GM08714 (cell line): ENCODE data around the gene B4GALT4.
"Not testable (repeated sequence)": the region's sequence is repeated elsewhere in the genome, so short reads cannot be mapped to it uniquely, and the experiment has no call there.

Experiments used
- H3K4me3 ChIP-seq: fragments of 200-500 bp; sonication (Bioruptor generic); 2 replicates; pipeline ENCODE4 v1.5.1; 2014; ENCODE audit warnings: mild to moderate bottlenecking, low read length, inconsistent platforms
- ZNF274 ChIP-seq: IDR thresholded peaks from 2 replicates; pipeline ENCODE4 v1.6.1; 2012; ENCODE audit warnings: mild to moderate bottlenecking, low read depth, low read length

B4GALT4 gene

DNA sequence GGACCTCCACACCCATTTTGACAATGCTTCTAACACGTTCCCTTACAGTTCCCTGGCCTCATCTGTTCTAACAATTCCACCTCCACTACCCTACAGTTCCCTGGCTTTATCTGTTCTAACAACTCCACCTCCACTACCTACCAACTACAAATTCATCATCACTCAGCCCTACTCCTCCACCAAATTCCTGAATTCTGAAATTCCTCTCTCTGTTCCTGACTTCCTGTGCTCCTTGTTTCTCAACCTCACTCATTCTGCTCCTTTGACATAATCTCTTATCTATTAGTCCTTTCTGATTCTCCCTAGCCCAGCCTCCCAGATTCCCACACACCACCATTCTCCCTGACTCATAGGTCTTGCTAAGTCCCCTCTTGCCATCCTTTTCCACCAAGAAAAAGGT, 44.8 kb downstream of the B4GALT4 start:
- H3K4me3 ChIP-seq: no peak overlapping the region
- TF ChIP-seq ZNF274: no peak

- H3K4me3 ChIP-seq: no peak overlapping the region
- TF ChIP-seq ZNF274: no peak
Observed at GRCh38 chr3:119195151-119195476, 45.6 kb downstream of the B4GALT4 start.

DNA sequence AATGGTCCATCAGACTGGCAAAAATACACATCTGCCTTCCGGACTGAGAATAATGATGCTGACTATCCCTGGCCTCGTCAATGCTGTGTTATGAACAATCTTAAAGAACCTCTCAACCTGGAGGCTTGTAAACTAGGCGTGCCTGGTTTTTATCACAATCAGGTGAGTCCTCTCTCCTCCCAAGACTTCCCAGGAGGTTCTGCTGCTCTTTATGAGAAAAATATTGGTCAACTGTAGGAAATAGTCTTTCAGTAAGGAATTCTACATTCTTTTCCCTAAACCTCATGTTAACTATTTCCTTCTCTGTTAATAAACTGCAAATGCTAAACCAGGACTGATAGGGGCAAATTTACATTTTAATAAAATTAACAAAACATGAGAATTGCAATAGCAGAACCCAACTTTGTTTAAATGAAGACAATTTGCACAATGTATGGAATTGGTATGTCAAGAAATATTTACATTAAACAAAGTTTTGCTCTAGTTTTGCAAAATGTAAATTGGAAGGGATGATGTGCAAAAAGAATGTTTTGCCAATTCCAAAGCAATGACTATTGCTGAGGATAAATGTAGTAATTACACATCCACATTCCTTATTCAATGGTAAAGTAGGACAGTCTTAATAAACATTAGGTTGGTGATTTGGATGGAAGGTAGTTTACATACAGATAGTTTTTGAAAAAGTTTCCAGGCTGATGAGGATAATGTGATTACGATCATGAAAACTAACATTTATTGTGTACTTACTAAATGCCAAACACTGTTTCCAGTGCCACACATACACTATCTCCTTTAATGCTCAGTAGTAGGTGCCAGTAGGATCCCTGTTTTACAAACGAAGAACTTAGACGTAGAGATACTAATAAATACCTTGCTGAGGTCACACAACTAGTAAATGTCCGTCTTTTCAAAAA, 46.2 kb downstream of the B4GALT4 start:
- no peak overlapping the region for H3K4me3 ChIP-seq
- no peak for TF ChIP-seq ZNF274

- no peak for TF ChIP-seq ZNF274
Observed at GRCh38 chr3:119191800-119192199, 48.9 kb downstream of the B4GALT4 start.

GRCh38 chr3:119187266-119187665, 53.4 kb downstream of the B4GALT4 start:
- H3K4me3 ChIP-seq: no peak overlapping the region
- no peak for TF ChIP-seq ZNF274

More at GRCh38 chr3:119191800-119192199, 48.9 kb downstream of the B4GALT4 start:
- no peak overlapping the region for H3K4me3 ChIP-seq

DNA sequence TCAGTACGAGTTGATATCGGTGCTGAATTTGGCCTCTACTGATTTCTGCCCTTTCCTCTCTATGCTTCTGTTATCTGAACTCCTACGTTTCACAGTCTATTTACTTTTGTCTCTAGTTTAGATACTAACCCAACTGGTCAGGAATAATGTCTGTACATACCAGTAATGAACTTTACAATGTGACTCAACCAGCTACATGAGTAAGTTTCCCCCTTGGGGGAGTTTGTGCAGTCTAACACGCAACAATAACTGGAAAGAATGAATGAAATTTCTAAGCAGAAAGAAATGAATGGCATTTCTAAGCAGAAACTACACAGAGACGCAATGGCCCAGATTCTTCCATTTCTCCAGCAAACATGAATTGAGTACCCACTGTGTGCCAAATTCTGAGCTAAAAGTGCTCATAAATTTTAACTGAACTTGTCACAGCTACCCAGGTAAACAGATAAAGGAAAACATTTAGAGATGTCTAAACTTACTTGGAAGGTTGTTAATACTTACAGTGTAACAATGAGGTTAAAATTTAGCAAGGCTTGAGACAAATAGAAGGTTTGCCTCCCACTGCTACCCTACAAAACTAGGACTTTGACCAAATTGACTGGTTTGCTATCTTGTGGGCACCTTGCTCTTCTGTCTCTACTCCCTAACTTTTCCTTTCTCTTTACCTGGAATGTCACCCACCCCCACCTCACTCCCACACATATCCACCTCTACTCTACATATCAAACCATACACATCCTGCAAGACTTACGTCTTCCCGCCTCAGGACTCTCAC, 55.7 kb downstream of the B4GALT4 start:
- H3K4me3 ChIP-seq: no peak overlapping the region
- TF ChIP-seq ZNF274: no peak

GRCh38 chr3:119184111-119184510, 56.6 kb downstream of the B4GALT4 start:
- no peak overlapping the region for H3K4me3 ChIP-seq
- no peak for TF ChIP-seq ZNF274

DNA sequence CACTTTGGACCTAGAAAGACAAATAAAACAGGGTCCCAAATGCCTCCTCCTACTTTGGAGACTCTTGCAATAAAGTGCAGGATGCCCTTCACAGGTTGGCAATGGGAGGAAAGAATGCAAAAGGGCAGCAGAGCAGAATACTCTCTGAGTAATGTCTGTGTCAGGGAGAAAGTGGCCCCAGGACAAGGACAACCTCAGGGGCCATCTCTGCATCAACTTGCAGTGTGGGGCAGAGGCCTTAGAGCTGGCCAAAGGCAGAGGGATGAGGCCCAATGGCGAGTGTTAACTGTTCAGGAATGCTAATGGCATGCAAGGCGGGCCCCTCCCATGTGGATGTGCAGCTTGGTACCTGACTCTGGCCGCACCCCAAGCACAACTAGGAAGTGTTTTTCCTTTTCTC, 58.9 kb downstream of the B4GALT4 start:
- TF ChIP-seq ZNF274: no peak
- no peak overlapping the region for H3K4me3 ChIP-seq

- TF ChIP-seq ZNF274: no peak
- no peak overlapping the region for H3K4me3 ChIP-seq
Observed at GRCh38 chr3:119177321-119177720, 63.4 kb downstream of the B4GALT4 start.

DNA sequence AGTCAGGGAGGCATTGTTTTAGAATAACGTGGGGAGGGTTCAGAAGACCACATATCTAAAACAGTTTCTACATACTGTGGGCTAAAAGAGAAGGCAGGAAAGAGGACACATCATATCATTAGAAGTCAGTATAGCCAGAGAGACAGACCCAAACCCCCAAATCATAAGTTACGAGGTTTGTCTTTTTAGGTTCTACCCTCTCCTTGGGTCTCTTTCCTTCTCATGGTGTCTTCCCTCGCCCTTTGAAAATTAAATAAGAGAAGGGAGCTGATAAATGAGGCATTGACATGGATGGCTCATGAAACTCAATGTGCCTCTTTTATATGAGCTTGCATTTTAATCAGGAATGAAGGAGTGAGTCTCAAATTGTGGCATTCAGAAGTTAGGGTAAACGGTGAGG, 63.9 kb downstream of the B4GALT4 start:
- no peak overlapping the region for H3K4me3 ChIP-seq
- no peak for TF ChIP-seq ZNF274

DNA sequence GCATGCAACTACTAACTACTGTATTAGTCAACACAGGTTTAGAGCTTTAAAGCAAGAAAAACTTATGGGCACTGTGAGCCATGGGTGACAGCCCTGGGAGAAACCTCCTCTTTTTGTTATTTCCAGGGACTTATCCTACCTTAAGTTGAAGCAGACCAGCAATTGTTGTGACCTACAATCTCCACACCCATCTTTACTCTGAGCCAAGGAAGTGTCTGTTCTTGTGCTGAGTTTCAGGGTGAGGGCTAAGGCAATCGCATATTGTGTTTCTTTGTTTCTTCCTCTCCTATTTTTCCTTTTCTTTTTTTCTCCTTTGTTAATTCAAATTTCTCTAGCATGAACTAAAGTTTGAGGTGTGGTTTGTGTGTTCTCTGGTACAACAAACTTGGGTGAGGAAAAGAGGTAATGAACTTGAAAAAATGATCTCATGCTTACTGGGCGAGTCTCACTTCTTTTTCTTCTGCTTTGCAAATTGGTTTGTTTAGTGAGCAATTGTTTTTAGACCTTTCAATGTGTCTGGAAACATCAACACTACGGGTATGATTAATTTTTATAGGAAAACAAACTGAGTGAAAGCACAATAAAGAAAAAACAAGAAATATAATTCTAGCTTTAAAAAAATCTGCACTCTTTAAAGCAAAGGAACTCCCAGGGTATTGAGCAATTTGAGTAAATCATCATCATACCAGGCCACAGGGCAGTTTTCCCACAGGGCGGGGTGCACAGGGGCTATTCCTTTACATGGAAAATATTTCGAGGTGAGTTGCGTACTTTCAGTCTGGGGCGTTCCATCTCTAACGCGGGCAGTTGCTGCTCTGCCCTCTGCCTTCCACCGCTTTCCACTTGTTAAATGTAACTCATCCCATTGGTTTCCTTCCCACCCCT, 64.6 kb downstream of the B4GALT4 start:
- TF ChIP-seq ZNF274: no peak
- H3K4me3 ChIP-seq: no peak overlapping the region

GRCh38 chr3:119173325-119173724, 67.4 kb downstream of the B4GALT4 start, which contains the start of gene UPK1B:
Gene UPK1B, plus strand, starts transcription at chr3:119173598. Its CDS starts 13,144 bp downstream, at chr3:119186742.
- H3K4me3 ChIP-seq: no peak within 1 kb of the TSS
- TF ChIP-seq ZNF274: no peak

- H3K4me3 ChIP-seq: no peak overlapping the region
- no peak for TF ChIP-seq ZNF274
Observed at GRCh38 chr3:119170821-119171220, 69.9 kb downstream of the B4GALT4 start.

- H3K4me3 ChIP-seq: not testable (repeated sequence)
Observed at GRCh38 chr3:119164745-119165144, 75.9 kb downstream of the B4GALT4 start.
